Uterus (tissue), 4 donors: ENCODE results near the gene TNFSF12. TPM values are rescaled to one million over a fixed set of nuclear protein-coding genes. Genes with fewer than 3 reads are reported as not detected.

Experiments used
- DNase-seq, 2 donors: peaks; one replicate each; pipeline ENCODE4 v3.0.0-alpha.2; 2019 to 2020
- H3K27ac ChIP-seq, 2 donors: fragments of 200-600 bp; sonication (generic); 1 replicate in 1 of 2; 2 replicates in 1 of 2; pipeline ENCODE4 v1.5.1; 2016 to 2018
- H3K27me3 ChIP-seq, 2 donors: fragments of 200-600 bp; sonication (generic); one replicate each; pipeline ENCODE4 v1.5.1; 2018 to 2019; ENCODE audit warnings: control low read depth in 1 of 2
- H3K36me3 ChIP-seq, 2 donors: fragments of 200-600 bp; sonication (generic); one replicate each; pipeline ENCODE4 v1.5.1; 2019; ENCODE audit warnings: control low read depth in 1 of 2
- H3K4me1 ChIP-seq, 2 donors: fragments of 200-600 bp; sonication (generic); one replicate each; pipeline ENCODE4 v1.5.1; 2018 to 2019; ENCODE audit warnings: control low read depth in 1 of 2
- H3K4me3 ChIP-seq, 2 donors: fragments of 200-600 bp; sonication (generic); 1 replicate in 1 of 2; 2 replicates in 1 of 2; pipeline ENCODE4 v1.5.1; 2018 to 2019; ENCODE audit warnings: mild to moderate bottlenecking in 1 of 2
- H3K9me3 ChIP-seq, 2 donors: fragments of 200-600 bp; sonication (generic); one replicate each; pipeline ENCODE4 v1.5.1; 2019; ENCODE audit warnings: control low read depth in 1 of 2
- CTCF ChIP-seq, 4 experiments: fragments of 200-600 bp in 2 of 4; fragments of 450-650 bp in 2 of 4; sonication (generic) in 2 of 4; IDR thresholded peaks; one replicate each; pipeline ENCODE4 v1.5.1; 2016 to 2019; ENCODE audit warnings: antibody characterized with exemption in 4 of 4, mild to moderate bottlenecking in 2 of 4, moderate library complexity in 1 of 4
- POLR2A ChIP-seq, 2 donors: fragments of 450-650 bp; IDR thresholded peaks; one replicate each; pipeline ENCODE4 v1.6.1; 2016; ENCODE audit warnings: antibody characterized with exemption in 2 of 2, mild to moderate bottlenecking in 1 of 2, moderate library complexity in 1 of 2
- intact Hi-C: fragments of 100-400 bp; cut with DNase I; formaldehyde crosslinking; loops from one replicate; pipeline ENCODE4 v1.15.1; 2023; ENCODE audit warnings: low total_unique reads
- total RNA-seq, 4 donors: library from RNA; depleted of rRNA in 3 of 4; stranded (reverse); fragments of >200 nt in 3 of 4; gene quantifications; one replicate each; pipeline versions ENCODE4 v1.1.0 to v1.2.4, GENCODE V29; 2014 to 2023
- donor health status: DM: yes; HTN: yes; CAD: no.

Gene TNFSF12
- total RNA-seq, 4 donors from 2014 or later, result 15.3 to 63.1 (median 33.7) TPM

- intact Hi-C loops, result no loop called here
- peaks cover 27 to 47% of the 10 kb centered on the region in 2 donors for H3K4me1 ChIP-seq
Measured at GRCh38 chr17:7558544-7559319, 9.9 kb downstream of the TNFSF12 start, which contains the start of gene TNFSF13. Gene TNFSF13, plus strand, starts transcription at chr17:7558750. Its CDS starts 290 bp downstream, at chr17:7559040.

GRCh38 chr17:7559320-7560171, 10.7 kb downstream of the TNFSF12 start:
- Histone ChIP-seq H3K27ac (peak overlapping the region; percentile 92 to 98), H3K4me3 (peak overlapping the region in 1 of 2 donors; percentile 24), H3K36me3 (no peaks in the 10 kb centered on the region), H3K27me3 (no peaks in the 10 kb centered on the region), H3K9me3 (no peaks in the 10 kb centered on the region), H3K4me1 (peaks cover 32 to 48% of the 10 kb centered on the region in 2 donors)
- intact Hi-C loops, result loop anchor here (2.0 kb wide), 1 partner anchor 47 kb away; no protein-coding TSS in a partner anchor
- no peak for TF ChIP-seq POLR2A (IDR thresholded peaks at IDR 0.05)
- TF ChIP-seq CTCF (IDR thresholded peaks at IDR 0.05), result no peak
- no peak for DNase-seq

More at GRCh38 chr17:7558544-7559319, 9.9 kb downstream of the TNFSF12 start, which contains the start of gene TNFSF13:
- no peaks in the 10 kb centered on the region for H3K36me3 ChIP-seq
- DNase-seq, result no peak
- H3K9me3 ChIP-seq, result no peaks in the 10 kb centered on the region
- TF ChIP-seq POLR2A (IDR thresholded peaks at IDR 0.05) (no peak), CTCF (IDR thresholded peaks at IDR 0.05) (no peak)
- peak within 1 kb of the TSS; percentile 92 to 98 for H3K27ac ChIP-seq
- no peaks in the 10 kb centered on the region for H3K27me3 ChIP-seq
- peak within 1 kb of the TSS; percentile 12 to 24 for H3K4me3 ChIP-seq

- TF ChIP-seq CTCF (IDR thresholded peaks at IDR 0.05), result peak in 3 of 4 experiments; percentile 43 to 55 (median 53)
- TF ChIP-seq POLR2A (IDR thresholded peaks at IDR 0.05), result no peak
- Histone ChIP-seq H3K27me3 (no peaks in the 10 kb centered on the region), H3K27ac (peak overlapping the region; percentile 92 to 98), H3K4me3 (peak overlapping the region; percentile 72 to 79), H3K36me3 (no peaks in the 10 kb centered on the region), H3K9me3 (no peaks in the 10 kb centered on the region), H3K4me1 (peaks cover 32 to 48% of the 10 kb centered on the region in 2 donors)
- intact Hi-C loops, result loop anchor here (2.0 kb wide), 1 partner anchor 48 kb away; no protein-coding TSS in a partner anchor
- DNase-seq, result peak; percentile 66 to 67
Measured at GRCh38 chr17:7560172-7561027, 11.5 kb downstream of the TNFSF12 start.

- no peaks in the 10 kb centered on the region for H3K9me3 ChIP-seq
- H3K36me3 ChIP-seq, result no peaks in the 10 kb centered on the region
- intact Hi-C loops, result loop anchor here (2.0 kb wide), 1 partner anchor 48 kb away; no protein-coding TSS in a partner anchor
- H3K4me3 ChIP-seq, result peak overlapping the region; percentile 72 to 79
- TF ChIP-seq POLR2A (IDR thresholded peaks at IDR 0.05), result no peak
- peak; percentile 88 to 97 (median 92) for TF ChIP-seq CTCF (IDR thresholded peaks at IDR 0.05)
- H3K27ac ChIP-seq, result peak overlapping the region; percentile 92 to 98
- H3K27me3 ChIP-seq, result no peaks in the 10 kb centered on the region
- H3K4me1 ChIP-seq, result peaks cover 32 to 48% of the 10 kb centered on the region in 2 donors
- peak; percentile 93 for DNase-seq
Measured at GRCh38 chr17:7561028-7561575, 12.2 kb downstream of the TNFSF12 start.
